Suprapubic skin (tissue), 4 donors: ENCODE data around the gene NR3C2. TPM values are rescaled to one million over a fixed set of nuclear protein-coding genes. Genes with fewer than 3 reads are reported as not detected.

Experiments
- DNase-seq, 2 donors: peaks; one replicate each; pipeline ENCODE4 v3.0.0-alpha.2; 2019; ENCODE audit warnings: low spot score in 2 of 2
- H3K27ac ChIP-seq: fragments of 200-600 bp; sonication (generic); one replicate; pipeline ENCODE4 v1.5.1; 2019
- H3K27me3 ChIP-seq: fragments of 200-600 bp; sonication (generic); one replicate; pipeline ENCODE4 v1.5.1; 2019
- H3K36me3 ChIP-seq: fragments of 200-600 bp; sonication (generic); one replicate; pipeline ENCODE4 v1.5.1; 2019
- H3K4me1 ChIP-seq: fragments of 200-600 bp; sonication (generic); one replicate; pipeline ENCODE4 v1.5.1; 2019
- H3K4me3 ChIP-seq: fragments of 200-600 bp; sonication (generic); one replicate; pipeline ENCODE4 v1.5.1; 2019; ENCODE audit warnings: mild to moderate bottlenecking
- H3K9me3 ChIP-seq: fragments of 200-600 bp; sonication (generic); one replicate; pipeline ENCODE4 v1.5.1; 2019
- CTCF ChIP-seq, 2 donors: fragments of 200-600 bp in 1 of 2; fragments of 450-650 bp in 1 of 2; sonication (generic) in 1 of 2; IDR thresholded peaks; one replicate each; pipeline ENCODE4 v1.5.1; 2016 to 2019; ENCODE audit warnings: antibody characterized with exemption in 2 of 2, mild to moderate bottlenecking in 1 of 2, moderate library complexity in 1 of 2
- EP300 ChIP-seq: sonication (generic); formaldehyde crosslinking; IDR thresholded peaks from one replicate; pipeline ENCODE4 v1.6.1; 2017; ENCODE audit warnings: antibody characterized with exemption
- POLR2A ChIP-seq, 2 donors: fragments of 450-650 bp; IDR thresholded peaks; one replicate each; pipeline ENCODE4 v1.6.1; 2017; ENCODE audit warnings: antibody characterized with exemption in 2 of 2, mild to moderate bottlenecking in 2 of 2, moderate library complexity in 2 of 2
- POLR2AphosphoS5 ChIP-seq, 3 donors: sonication (generic); formaldehyde crosslinking; IDR thresholded peaks; one replicate each; pipeline ENCODE4 v1.6.1; 2017; ENCODE audit warnings: antibody characterized with exemption in 3 of 3
- WGBS: methylation state at CpG from one replicate; pipeline ENCODE4 v1.1.5; 2018; 5-methylcytosine and 5-hydroxymethylcytosine counted together
- total RNA-seq, 4 donors: library from RNA; depleted of rRNA; stranded (reverse); fragments of >200 nt; gene quantifications; one replicate each; pipeline ENCODE4 v1.1.0, GENCODE V29; 2016

Gene NR3C2
- total RNA-seq, 4 donors from 2014 or later = 7.3 to 12.1 (median 11.0) TPM

- TF ChIP-seq POLR2AphosphoS5 (IDR thresholded peaks at IDR 0.05) = no peak
- no peak for TF ChIP-seq CTCF (IDR thresholded peaks at IDR 0.05)
- TF ChIP-seq EP300 = no peak
- no peak for TF ChIP-seq POLR2A (IDR thresholded peaks at IDR 0.05)
Observed at GRCh38 chr4:148173397-148174017, 268.7 kb downstream of the NR3C2 start.

GRCh38 chr4:148171596-148171995 lies 270.6 kb downstream of the NR3C2 start:
- H3K9me3 ChIP-seq = no peaks in the 10 kb centered on the region
- H3K27ac ChIP-seq = no peak overlapping the region
- H3K36me3 ChIP-seq = no peaks in the 10 kb centered on the region
- no peaks in the 10 kb centered on the region for H3K27me3 ChIP-seq
- DNase-seq = no peak
- peaks cover 13% of the 10 kb centered on the region for H3K4me1 ChIP-seq
- WGBS = 94% methylated on average over 3 of the region's 3 CpGs
- no peak overlapping the region for H3K4me3 ChIP-seq
- no peak for TF ChIP-seq POLR2A (IDR thresholded peaks at IDR 0.05)
- no peak for TF ChIP-seq EP300
- no peak for TF ChIP-seq CTCF (IDR thresholded peaks at IDR 0.05)
- TF ChIP-seq POLR2AphosphoS5 (IDR thresholded peaks at IDR 0.05) = no peak

More at GRCh38 chr4:148173397-148174017, 268.7 kb downstream of the NR3C2 start:
- H3K4me1 ChIP-seq = peaks cover 11% of the 10 kb centered on the region
- DNase-seq = no peak
- H3K27ac ChIP-seq = no peak overlapping the region
- no peaks in the 10 kb centered on the region for H3K36me3 ChIP-seq
- WGBS = 87% methylated on average over 5 of the region's 5 CpGs
- H3K9me3 ChIP-seq = no peaks in the 10 kb centered on the region
- no peak overlapping the region for H3K4me3 ChIP-seq
- no peaks in the 10 kb centered on the region for H3K27me3 ChIP-seq

- Histone ChIP-seq H3K4me3 (no peak overlapping the region), H3K36me3 (no peaks in the 10 kb centered on the region), H3K9me3 (no peaks in the 10 kb centered on the region), H3K4me1 (peaks cover 14% of the 10 kb centered on the region), H3K27me3 (no peaks in the 10 kb centered on the region), H3K27ac (no peak overlapping the region)
- WGBS = 47% methylated on average over 7 of the region's 7 CpGs
- DNase-seq = no peak
- no peak for TF ChIP-seq POLR2AphosphoS5 (IDR thresholded peaks at IDR 0.05)
- no peak for TF ChIP-seq POLR2A (IDR thresholded peaks at IDR 0.05)
- TF ChIP-seq CTCF (IDR thresholded peaks at IDR 0.05) = no peak
- TF ChIP-seq EP300 = no peak
Observed at GRCh38 chr4:148170408-148171365, 271.5 kb downstream of the NR3C2 start.

GRCh38 chr4:148166132-148166591 lies 276.1 kb downstream of the NR3C2 start:
- DNase-seq = no peak

More at GRCh38 chr4:148166132-148166591, 276.1 kb downstream of the NR3C2 start:
- 31% methylated on average over 6 of the region's 6 CpGs for WGBS
- Histone ChIP-seq H3K27me3 (no peaks in the 10 kb centered on the region), H3K4me3 (no peak overlapping the region), H3K4me1 (peaks cover 29% of the 10 kb centered on the region), H3K27ac (no peak overlapping the region), H3K36me3 (no peaks in the 10 kb centered on the region), H3K9me3 (no peaks in the 10 kb centered on the region)
- TF ChIP-seq POLR2A (IDR thresholded peaks at IDR 0.05) = no peak
- no peak for TF ChIP-seq POLR2AphosphoS5 (IDR thresholded peaks at IDR 0.05)
- no peak for TF ChIP-seq EP300
- no peak for TF ChIP-seq CTCF (IDR thresholded peaks at IDR 0.05)
